ENCODE measurements around the gene SEPTIN11.

Gene SEPTIN11

GRCh38 chr4:76968937-76969336, 19.4 kb downstream of the SEPTIN11 start:
- Histone ChIP-seq H3K4me3 (ENCODE audit: low read depth in 1 of 2, low read length in 2 of 2) (no peak overlapping the region), H3K27ac (ENCODE audit: low read depth, low read length) (no peak overlapping the region), H3K4me1 (ENCODE audit: insufficient read depth, low read length) (no peaks in the 10 kb centered on the region)

GRCh38 chr4:76969495-76969894, 19.9 kb downstream of the SEPTIN11 start:
- H3K4me1 ChIP-seq (ENCODE audit: insufficient read depth, low read length): no peaks in the 10 kb centered on the region
- no peaks in the 10 kb centered on the region for H3K27me3 ChIP-seq (ENCODE audit: control insufficient read depth in 1 of 2, insufficient read depth in 2 of 2, low read length in 2 of 2)
- no peak overlapping the region for H3K9ac ChIP-seq (ENCODE audit: low read length)
- no peaks in the 10 kb centered on the region for H3K9me3 ChIP-seq (ENCODE audit: low read length)
- no peak overlapping the region for H3K27ac ChIP-seq (ENCODE audit: low read depth, low read length)
- no peak overlapping the region for H3K4me3 ChIP-seq (ENCODE audit: low read depth in 1 of 2, low read length in 2 of 2)
- H3K36me3 ChIP-seq (ENCODE audit: insufficient read depth, low read length): no peaks in the 10 kb centered on the region

More at GRCh38 chr4:76968937-76969336, 19.4 kb downstream of the SEPTIN11 start:
- H3K27me3 ChIP-seq (ENCODE audit: control insufficient read depth in 1 of 2, insufficient read depth in 2 of 2, low read length in 2 of 2): no peaks in the 10 kb centered on the region
- no peak overlapping the region for H3K9ac ChIP-seq (ENCODE audit: low read length)
- H3K9me3 ChIP-seq (ENCODE audit: low read length): no peaks in the 10 kb centered on the region
- H3K36me3 ChIP-seq (ENCODE audit: insufficient read depth, low read length): no peaks in the 10 kb centered on the region

- Histone ChIP-seq H3K36me3 (ENCODE audit: insufficient read depth, low read length) (no peaks in the 10 kb centered on the region), H3K9me3 (ENCODE audit: low read length) (no peaks in the 10 kb centered on the region), H3K9ac (ENCODE audit: low read length) (no peak overlapping the region), H3K27ac (ENCODE audit: low read depth, low read length) (no peak overlapping the region), H3K4me1 (ENCODE audit: insufficient read depth, low read length) (no peaks in the 10 kb centered on the region), H3K4me3 (ENCODE audit: low read depth in 1 of 2, low read length in 2 of 2) (no peak overlapping the region), H3K27me3 (ENCODE audit: control insufficient read depth in 1 of 2, insufficient read depth in 2 of 2, low read length in 2 of 2) (no peaks in the 10 kb centered on the region)
Observed at GRCh38 chr4:76969941-76970529, 20.5 kb downstream of the SEPTIN11 start.

- H3K36me3 ChIP-seq (ENCODE audit: insufficient read depth, low read length): no peaks in the 10 kb centered on the region
- no peak overlapping the region for H3K9ac ChIP-seq (ENCODE audit: low read length)
- H3K27me3 ChIP-seq (ENCODE audit: control insufficient read depth in 1 of 2, insufficient read depth in 2 of 2, low read length in 2 of 2): no peaks in the 10 kb centered on the region
- H3K9me3 ChIP-seq (ENCODE audit: low read length): no peaks in the 10 kb centered on the region
- H3K4me3 ChIP-seq (ENCODE audit: low read depth in 1 of 2, low read length in 2 of 2): no peak overlapping the region
- no peaks in the 10 kb centered on the region for H3K4me1 ChIP-seq (ENCODE audit: insufficient read depth, low read length)
- no peak overlapping the region for H3K27ac ChIP-seq (ENCODE audit: low read depth, low read length)
Observed at GRCh38 chr4:76972306-76972705, 22.8 kb downstream of the SEPTIN11 start.

- H3K27ac ChIP-seq (ENCODE audit: low read depth, low read length): no peak overlapping the region
- H3K36me3 ChIP-seq (ENCODE audit: insufficient read depth, low read length): no peaks in the 10 kb centered on the region
- H3K4me1 ChIP-seq (ENCODE audit: insufficient read depth, low read length): no peaks in the 10 kb centered on the region
- H3K4me3 ChIP-seq (ENCODE audit: low read depth in 1 of 2, low read length in 2 of 2): no peak overlapping the region
- H3K9me3 ChIP-seq (ENCODE audit: low read length): no peaks in the 10 kb centered on the region
- no peak overlapping the region for H3K9ac ChIP-seq (ENCODE audit: low read length)
- no peaks in the 10 kb centered on the region for H3K27me3 ChIP-seq (ENCODE audit: control insufficient read depth in 1 of 2, insufficient read depth in 2 of 2, low read length in 2 of 2)
Observed at GRCh38 chr4:76974150-76974549, 24.6 kb downstream of the SEPTIN11 start.

GRCh38 chr4:76977113-76977512, 27.6 kb downstream of the SEPTIN11 start:
- Histone ChIP-seq H3K27ac (ENCODE audit: low read depth, low read length) (no peak overlapping the region), H3K4me1 (ENCODE audit: insufficient read depth, low read length) (no peaks in the 10 kb centered on the region), H3K9ac (ENCODE audit: low read length) (no peak overlapping the region), H3K27me3 (ENCODE audit: control insufficient read depth in 1 of 2, insufficient read depth in 2 of 2, low read length in 2 of 2) (no peaks in the 10 kb centered on the region), H3K4me3 (ENCODE audit: low read depth in 1 of 2, low read length in 2 of 2) (no peak overlapping the region), H3K9me3 (ENCODE audit: low read length) (no peaks in the 10 kb centered on the region), H3K36me3 (ENCODE audit: insufficient read depth, low read length) (no peaks in the 10 kb centered on the region)

GRCh38 chr4:76977736-76978350, 28.3 kb downstream of the SEPTIN11 start:
- Histone ChIP-seq H3K9me3 (ENCODE audit: low read length) (no peaks in the 10 kb centered on the region), H3K27ac (ENCODE audit: low read depth, low read length) (no peak overlapping the region), H3K36me3 (ENCODE audit: insufficient read depth, low read length) (no peaks in the 10 kb centered on the region), H3K27me3 (ENCODE audit: control insufficient read depth in 1 of 2, insufficient read depth in 2 of 2, low read length in 2 of 2) (no peaks in the 10 kb centered on the region), H3K9ac (ENCODE audit: low read length) (no peak overlapping the region), H3K4me1 (ENCODE audit: insufficient read depth, low read length) (no peaks in the 10 kb centered on the region), H3K4me3 (ENCODE audit: low read depth in 1 of 2, low read length in 2 of 2) (no peak overlapping the region)

GRCh38 chr4:76979236-76979635, 29.7 kb downstream of the SEPTIN11 start:
- no peaks in the 10 kb centered on the region for H3K27me3 ChIP-seq (ENCODE audit: control insufficient read depth in 1 of 2, insufficient read depth in 2 of 2, low read length in 2 of 2)
- H3K4me1 ChIP-seq (ENCODE audit: insufficient read depth, low read length): peaks cover 4% of the 10 kb centered on the region
- no peak overlapping the region for H3K27ac ChIP-seq (ENCODE audit: low read depth, low read length)
- no peak overlapping the region for H3K9ac ChIP-seq (ENCODE audit: low read length)
- H3K9me3 ChIP-seq (ENCODE audit: low read length): no peaks in the 10 kb centered on the region
- H3K36me3 ChIP-seq (ENCODE audit: insufficient read depth, low read length): no peaks in the 10 kb centered on the region
- no peak overlapping the region for H3K4me3 ChIP-seq (ENCODE audit: low read depth in 1 of 2, low read length in 2 of 2)

GRCh38 chr4:76980261-76980660, 30.7 kb downstream of the SEPTIN11 start:
- Histone ChIP-seq H3K27me3 (ENCODE audit: control insufficient read depth in 1 of 2, insufficient read depth in 2 of 2, low read length in 2 of 2) (no peaks in the 10 kb centered on the region), H3K4me3 (ENCODE audit: low read depth in 1 of 2, low read length in 2 of 2) (no peak overlapping the region), H3K9ac (ENCODE audit: low read length) (no peak overlapping the region), H3K9me3 (ENCODE audit: low read length) (no peaks in the 10 kb centered on the region), H3K27ac (ENCODE audit: low read depth, low read length) (no peak overlapping the region), H3K4me1 (ENCODE audit: insufficient read depth, low read length) (peaks cover 14% of the 10 kb centered on the region), H3K36me3 (ENCODE audit: insufficient read depth, low read length) (no peaks in the 10 kb centered on the region)

- H3K9ac ChIP-seq (ENCODE audit: low read length): no peak overlapping the region
- H3K9me3 ChIP-seq (ENCODE audit: low read length): no peaks in the 10 kb centered on the region
- peaks cover 24% of the 10 kb centered on the region for H3K4me1 ChIP-seq (ENCODE audit: insufficient read depth, low read length)
- no peaks in the 10 kb centered on the region for H3K36me3 ChIP-seq (ENCODE audit: insufficient read depth, low read length)
- H3K4me3 ChIP-seq (ENCODE audit: low read depth in 1 of 2, low read length in 2 of 2): no peak overlapping the region
- H3K27me3 ChIP-seq (ENCODE audit: control insufficient read depth in 1 of 2, insufficient read depth in 2 of 2, low read length in 2 of 2): no peaks in the 10 kb centered on the region
- no peak overlapping the region for H3K27ac ChIP-seq (ENCODE audit: low read depth, low read length)
Observed at GRCh38 chr4:76981644-76982043, 32.1 kb downstream of the SEPTIN11 start.

GRCh38 chr4:76982638-76983584, 33.4 kb downstream of the SEPTIN11 start:
- H3K27ac ChIP-seq (ENCODE audit: low read depth, low read length): no peak overlapping the region
- H3K9me3 ChIP-seq (ENCODE audit: low read length): no peaks in the 10 kb centered on the region
- no peaks in the 10 kb centered on the region for H3K36me3 ChIP-seq (ENCODE audit: insufficient read depth, low read length)
- H3K9ac ChIP-seq (ENCODE audit: low read length): no peak overlapping the region
- H3K4me3 ChIP-seq (ENCODE audit: low read depth in 1 of 2, low read length in 2 of 2): no peak overlapping the region
- peaks cover 24% of the 10 kb centered on the region for H3K4me1 ChIP-seq (ENCODE audit: insufficient read depth, low read length)
- H3K27me3 ChIP-seq (ENCODE audit: control insufficient read depth in 1 of 2, insufficient read depth in 2 of 2, low read length in 2 of 2): no peaks in the 10 kb centered on the region

Measured in muscle layer of colon (tissue), 2 donors.